ENCODE results near the gene KDM4C.

- no peak for TF ChIP-seq POLR2A (IDR thresholded peaks at IDR 0.05)
- TF ChIP-seq CTCF (IDR thresholded peaks at IDR 0.05): no peak
- TF ChIP-seq POLR2AphosphoS5 (IDR thresholded peaks at IDR 0.05): no peak
These were observed 422.5 kb downstream of the KDM4C start for GRCh38 chr9:7180247-7180646.
